HG03066 (cell line): ENCODE data around the gene MYO10.

Source experiments
- ATAC-seq: cut with Tn5 transposase; IDR thresholded peaks from one replicate; pipeline ENCODE4 v1.9.1; 2021; ENCODE audit warnings: low read depth; ENCODE audit not compliant: unreplicated experiment

MYO10 gene

DNA sequence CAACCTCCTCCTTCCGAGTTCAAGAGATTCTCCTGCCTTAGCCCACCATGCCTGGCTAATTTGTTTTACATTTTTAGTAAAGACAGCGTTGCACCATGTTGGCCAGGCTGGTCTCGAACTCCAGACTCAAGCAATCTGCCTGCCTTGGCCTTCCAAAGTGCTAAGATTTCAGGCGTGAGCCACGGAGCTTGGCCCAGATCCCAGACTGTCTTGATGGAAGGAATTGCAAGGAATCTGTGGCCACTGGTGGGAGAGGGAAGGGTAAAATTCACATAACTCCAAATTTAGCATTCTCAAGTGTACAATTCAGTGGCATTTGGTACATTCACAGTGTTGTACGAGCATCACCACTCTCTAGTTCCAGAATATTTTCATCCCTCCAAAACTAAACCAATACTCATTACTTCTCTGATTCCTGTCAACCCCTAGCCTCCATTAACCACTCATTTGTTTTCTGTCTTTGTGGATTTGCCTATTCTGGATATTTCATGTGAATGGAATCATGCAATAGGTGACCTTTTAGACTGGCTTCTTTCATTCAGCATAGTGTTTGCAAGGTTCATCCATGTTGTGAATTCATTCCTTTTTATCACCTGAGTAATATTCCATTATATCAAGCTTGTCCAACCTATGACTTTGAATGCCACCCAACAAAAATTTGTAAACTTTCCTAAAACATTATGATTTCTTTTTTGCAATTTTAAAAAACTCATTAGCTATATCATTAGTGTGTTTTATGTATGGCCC is 8.9 kb upstream of the MYO10 start:
- ATAC-seq: no peak

DNA sequence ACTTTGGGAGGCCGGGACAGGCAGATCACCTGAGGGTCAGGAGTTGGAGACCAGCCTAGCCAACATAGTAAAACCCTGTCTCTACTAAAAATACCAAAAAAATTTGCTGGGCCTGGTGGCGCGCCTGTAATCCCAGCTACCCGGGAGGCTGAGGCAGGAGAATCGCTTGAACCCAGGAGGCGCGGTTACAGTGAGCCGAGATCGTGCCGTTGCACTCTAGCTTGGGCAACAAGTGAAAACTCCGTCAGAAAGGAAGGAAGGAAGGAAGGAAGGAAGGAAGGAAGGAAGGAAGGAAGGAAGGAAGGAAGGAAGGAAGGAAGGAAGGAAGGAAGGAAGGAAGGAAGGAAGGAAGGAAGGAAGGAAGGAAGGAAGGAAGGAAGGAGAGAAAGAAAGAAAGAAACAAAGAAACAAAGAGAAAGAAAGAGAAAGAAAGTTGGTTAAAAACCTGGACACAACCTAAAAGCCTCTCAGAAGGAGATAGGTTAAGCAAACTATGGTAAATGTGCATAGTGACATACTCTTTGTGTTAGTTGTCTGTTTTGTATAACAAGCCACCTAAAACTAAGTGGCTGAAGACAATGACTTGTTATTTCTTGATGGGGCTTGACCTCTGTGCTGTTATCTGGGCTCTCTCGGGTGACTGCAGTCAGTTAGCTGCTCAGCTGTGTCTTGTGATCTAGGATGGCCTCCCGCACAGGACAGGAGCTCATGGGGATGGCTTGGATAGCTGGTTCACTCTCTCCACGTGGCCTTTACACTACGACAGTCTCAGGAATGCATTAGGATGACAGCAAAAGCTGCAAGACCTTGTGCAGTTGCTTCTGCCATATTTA is 8.0 kb upstream of the MYO10 start:
- ATAC-seq: no peak

GRCh38 chr5:16937503-16938161 is 1.5 kb upstream of the MYO10 start:
- ATAC-seq: no peak

- no peak for ATAC-seq
Measured at GRCh38 chr5:16936989-16937438, 926 bp upstream of the MYO10 start.

DNA sequence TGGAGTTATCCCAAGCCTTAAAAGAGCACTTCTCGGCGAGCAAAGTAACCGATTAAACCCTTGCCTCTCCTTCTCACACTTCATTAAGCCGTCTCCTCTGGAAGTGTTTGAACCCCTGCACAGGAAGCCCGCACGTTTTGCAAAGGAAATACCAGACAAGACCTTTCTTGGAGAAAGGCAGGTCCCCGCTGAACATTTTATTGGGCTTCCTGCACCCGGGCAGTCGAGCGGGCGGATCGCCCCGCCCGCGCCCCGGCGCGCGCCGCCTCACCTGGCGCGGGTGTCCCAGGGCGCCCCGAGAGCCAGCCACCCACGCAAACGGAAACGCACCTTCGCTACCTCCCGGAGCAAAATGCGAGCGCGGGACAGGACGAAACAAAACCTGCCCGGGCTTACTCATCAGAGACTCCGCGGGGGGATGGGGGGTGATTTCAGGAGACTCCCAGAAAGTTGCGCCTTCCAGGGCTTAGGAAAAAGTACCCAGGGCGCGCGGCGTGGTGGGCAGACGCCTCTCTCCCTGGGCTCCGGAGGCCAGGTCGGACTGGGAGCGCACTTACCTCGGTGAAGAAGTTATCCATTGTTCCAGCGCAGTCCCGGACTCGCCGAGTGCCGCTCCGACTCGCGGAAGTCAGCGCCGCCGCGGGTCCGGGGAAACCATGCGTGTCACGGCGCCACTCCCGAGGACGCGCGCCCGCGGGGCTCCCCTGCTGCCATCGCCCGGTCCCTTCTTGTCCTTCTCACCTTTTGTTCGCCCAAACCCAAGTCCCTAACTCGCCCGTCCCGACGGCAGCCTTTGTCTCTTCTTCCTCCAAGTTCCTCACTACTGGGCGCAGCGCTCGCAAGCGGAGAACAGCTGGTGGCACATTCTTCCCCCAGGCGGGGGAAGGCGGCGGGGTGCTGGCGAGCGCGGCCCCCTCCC is 598 bp downstream of the MYO10 start:
- ATAC-seq: peak; percentile 45

DNA sequence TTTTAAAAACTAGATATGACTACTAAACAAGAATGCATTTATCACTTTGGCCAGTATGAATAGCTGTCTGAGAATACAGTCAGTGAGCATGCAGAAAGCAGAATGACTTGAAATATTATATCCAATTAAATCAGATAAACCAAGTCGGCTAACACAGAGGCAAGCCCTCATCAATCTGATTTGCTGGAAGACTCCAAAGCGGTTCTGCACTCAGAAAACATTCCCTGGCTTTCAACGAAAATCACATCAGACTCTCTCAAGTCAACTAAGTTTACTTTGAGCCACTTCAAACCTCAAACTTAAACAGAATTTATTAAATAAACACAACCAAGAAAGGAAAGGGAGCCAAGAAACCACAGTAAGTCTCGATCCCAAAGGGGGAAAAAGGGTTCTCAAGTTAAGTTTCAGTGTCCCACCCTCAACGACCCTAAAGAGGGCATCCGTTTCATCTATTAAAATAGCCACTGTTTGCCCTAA is 1.4 kb downstream of the MYO10 start:
- ATAC-seq: no peak

GRCh38 chr5:16934123-16934522 is 2.0 kb downstream of the MYO10 start:
- peak; percentile 57 for ATAC-seq

DNA sequence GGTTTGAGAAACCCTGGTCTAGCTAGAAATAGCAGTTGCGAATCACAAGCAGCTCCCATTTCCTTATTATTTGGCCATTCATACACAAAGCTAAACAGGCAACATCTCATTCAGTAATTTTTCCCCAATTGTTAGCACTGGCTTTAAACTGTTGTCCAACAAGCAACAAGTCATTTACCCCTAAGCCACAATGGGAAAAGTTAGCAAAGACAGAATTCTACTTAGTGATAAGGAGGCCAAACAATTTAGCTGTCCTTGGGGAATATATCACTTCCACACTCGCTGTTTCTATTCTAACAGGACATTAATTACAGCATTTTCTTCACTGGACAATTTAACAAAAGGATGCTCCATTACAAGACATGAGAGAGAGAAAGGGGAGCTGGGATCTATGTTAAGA is 2.8 kb downstream of the MYO10 start:
- ATAC-seq: no peak

DNA sequence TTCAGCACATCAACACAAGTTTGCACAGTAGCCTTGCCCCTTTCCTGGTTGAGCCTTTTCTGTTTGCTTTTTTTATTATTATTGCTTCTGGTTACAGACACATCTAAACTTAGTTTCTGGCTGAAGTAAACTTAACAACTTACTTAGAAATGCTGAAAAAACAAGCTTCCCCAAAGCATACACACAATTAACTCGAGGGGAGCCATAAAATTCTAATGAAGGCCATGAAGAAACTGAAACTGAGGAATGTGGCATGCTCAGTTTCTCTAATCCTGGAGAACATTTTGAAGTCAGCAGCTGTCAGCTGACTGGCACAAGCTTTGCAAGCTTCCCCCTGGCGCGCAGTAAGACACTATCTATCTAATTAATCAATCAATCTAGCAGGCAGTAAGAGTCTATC is 3.7 kb downstream of the MYO10 start:
- no peak for ATAC-seq

- no peak for ATAC-seq
Measured at GRCh38 chr5:16931334-16932110, 4.6 kb downstream of the MYO10 start.

GRCh38 chr5:16930496-16930895 is 5.6 kb downstream of the MYO10 start:
- ATAC-seq: no peak

- no peak for ATAC-seq
Measured at GRCh38 chr5:16929831-16930230, 6.3 kb downstream of the MYO10 start.

DNA sequence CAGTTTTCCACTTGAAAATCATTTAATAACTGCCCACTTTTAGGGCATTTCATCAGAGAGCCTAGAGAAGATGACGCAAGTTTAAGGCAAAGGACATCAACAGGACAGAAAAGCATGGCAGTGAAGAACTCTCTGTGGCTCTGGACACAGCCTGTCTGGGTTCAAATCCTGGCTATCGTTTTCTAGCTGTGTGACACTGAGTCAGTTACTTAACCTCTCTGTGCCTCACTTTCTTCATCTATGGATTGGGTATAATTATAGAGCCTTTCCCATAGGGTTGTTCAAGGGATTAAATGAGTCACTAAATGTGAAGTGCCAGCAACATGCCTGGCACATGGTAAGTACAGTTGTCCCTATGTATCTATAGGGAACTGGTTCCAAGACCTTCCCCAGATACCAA is 6.7 kb downstream of the MYO10 start:
- no peak for ATAC-seq

DNA sequence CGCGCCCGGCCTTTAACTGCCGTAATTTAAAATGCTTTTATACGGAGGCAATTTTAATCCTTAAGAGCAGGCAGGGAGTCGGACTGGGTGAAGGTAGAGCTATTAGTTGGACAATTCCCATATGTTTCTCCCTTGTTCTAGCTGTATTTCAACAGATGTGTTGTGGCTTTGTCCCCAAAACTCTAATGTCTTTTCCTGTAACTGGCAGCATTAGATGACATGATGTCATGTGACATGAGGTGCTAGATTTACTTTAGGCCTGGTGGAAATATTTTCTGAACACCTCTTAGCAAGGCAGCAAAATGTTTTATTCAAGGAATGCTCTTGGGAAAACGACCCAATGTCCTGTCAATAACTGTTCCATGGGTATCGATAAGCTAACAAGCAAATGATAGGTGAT is 8.5 kb downstream of the MYO10 start:
- no peak for ATAC-seq

DNA sequence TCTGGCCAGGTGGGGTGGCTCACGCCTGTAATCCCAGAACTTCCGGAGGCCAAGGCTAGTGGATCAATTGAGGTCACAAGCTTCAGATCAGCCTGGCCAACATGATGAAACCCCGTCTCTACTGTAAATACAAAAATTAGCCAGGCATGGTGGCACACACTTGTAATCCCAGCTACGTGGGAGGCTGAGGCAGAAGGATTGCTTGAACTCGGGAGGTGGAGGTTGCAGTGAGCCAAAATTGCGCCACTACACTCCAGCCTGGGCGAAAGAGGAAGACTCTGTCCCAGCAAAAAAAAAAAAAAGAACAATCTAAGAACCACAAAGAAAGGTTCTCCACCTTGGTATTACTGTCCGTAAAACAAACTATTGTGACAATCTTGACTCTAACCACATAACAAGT is 9.7 kb downstream of the MYO10 start:
- ATAC-seq: no peak

DNA sequence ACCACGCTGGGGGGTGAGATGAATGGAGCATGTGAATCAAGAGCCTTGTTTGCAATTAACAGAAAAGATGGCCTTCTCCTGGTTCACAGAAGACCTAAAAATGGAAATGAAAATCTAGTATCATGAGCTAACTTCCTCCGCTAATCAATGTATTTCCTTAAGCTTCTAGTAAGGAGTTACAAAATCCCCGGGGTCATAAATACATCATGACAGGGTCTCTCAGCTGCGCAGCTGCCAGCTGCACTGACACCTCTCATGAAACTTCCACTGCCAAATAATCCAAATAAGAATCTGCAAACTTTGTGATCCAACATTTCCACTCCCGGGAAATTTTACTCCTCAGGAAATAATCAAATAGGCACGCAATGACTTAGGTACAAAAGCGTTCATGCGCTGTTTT is 11.9 kb downstream of the MYO10 start:
- no peak for ATAC-seq

DNA sequence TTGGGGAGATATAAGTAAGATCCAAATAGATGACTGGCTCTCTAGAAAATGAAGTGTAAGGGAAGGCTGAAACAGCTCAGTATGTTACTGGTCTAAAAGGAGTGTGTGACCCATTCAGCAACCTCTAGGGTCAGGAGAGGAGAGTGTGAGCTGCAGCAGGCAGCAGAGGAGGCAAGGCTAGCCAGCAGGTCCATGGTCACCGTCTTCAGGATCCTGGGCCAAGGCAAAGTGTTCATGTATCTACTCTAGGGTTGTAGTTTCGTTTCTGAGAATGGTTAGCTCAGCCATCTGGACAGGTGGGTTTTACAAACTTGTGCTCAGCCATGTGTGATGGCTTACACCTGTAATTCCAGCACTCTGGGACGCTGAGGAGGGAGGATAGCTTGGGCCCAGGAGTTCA is 13.7 kb downstream of the MYO10 start:
- ATAC-seq: no peak

GRCh38 chr5:16921211-16921610 is 14.9 kb downstream of the MYO10 start:
- ATAC-seq: no peak

DNA sequence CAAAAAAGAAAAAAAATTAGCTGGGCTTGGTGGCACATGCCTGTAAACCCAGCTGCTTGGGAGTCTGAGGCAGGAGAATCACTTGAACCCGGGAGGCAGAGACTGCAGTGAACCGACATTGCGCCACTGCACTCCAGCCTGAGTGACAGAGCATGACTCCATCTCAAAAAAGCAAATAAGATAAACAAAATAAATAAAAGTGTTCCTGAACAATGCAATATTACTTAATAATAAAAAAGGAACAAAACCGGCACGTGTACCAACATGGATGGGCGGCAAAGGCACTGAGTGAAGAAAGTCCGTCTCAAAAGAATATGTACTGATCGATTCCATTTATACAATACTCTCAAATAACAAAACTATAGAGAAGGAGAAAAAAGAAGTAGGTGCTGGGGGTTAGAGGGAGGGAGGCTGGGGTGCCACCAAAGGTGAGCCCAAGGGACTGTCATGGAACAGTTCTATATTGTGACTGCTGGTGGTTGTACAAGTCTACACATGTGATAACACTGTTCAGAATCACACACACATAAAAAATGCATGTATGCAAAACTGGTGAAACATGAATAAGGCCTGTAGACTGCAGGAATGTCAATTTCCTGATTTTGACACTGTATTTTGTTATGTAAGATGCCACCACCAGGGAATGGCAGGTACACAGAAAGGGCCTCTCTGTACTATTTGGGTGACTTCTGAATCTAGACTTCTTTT is 15.8 kb downstream of the MYO10 start:
- ATAC-seq: no peak
